ENCODE measurements around the gene TRIM58.

Gene TRIM58

GRCh38 chr1:247857069-247857984, at the start of gene TRIM58:
TSS of gene TRIM58 (plus strand) at chr1:247857187. CDS start at chr1:247857247, 60 bp downstream.
- no peak for DNase-seq

GRCh38 chr1:247812637-247813036, 44.4 kb upstream of the TRIM58 start:
- no peak for DNase-seq

GRCh38 chr1:247822060-247822459, 34.9 kb upstream of the TRIM58 start:
- DNase-seq, result no peak

GRCh38 chr1:247824023-247824422, 33.0 kb upstream of the TRIM58 start, which contains the start of gene OR14A16:
TSS of gene OR14A16 (minus strand) at chr1:247824119. CDS start at chr1:247815729, 8,390 bp downstream.
- no peak for DNase-seq

- no peak for DNase-seq
These were observed 31.6 kb upstream of the TRIM58 start for GRCh38 chr1:247825362-247825761.

GRCh38 chr1:247829656-247830055, 27.3 kb upstream of the TRIM58 start:
- DNase-seq, result no peak

- no peak for DNase-seq
These were observed 23.4 kb upstream of the TRIM58 start for GRCh38 chr1:247833601-247834000.

- DNase-seq, result no peak
These were observed 16.2 kb upstream of the TRIM58 start for GRCh38 chr1:247840818-247841217.

GRCh38 chr1:247841796-247842195, 15.2 kb upstream of the TRIM58 start, which contains the start of gene OR11L1:
TSS of gene OR11L1 (minus strand) at chr1:247841896. CDS start at chr1:247841896, 0 bp downstream.
- DNase-seq, result no peak

- no peak for DNase-seq
These were observed 13.6 kb upstream of the TRIM58 start for GRCh38 chr1:247843411-247843810.

- DNase-seq, result no peak
These were observed 11.8 kb upstream of the TRIM58 start for GRCh38 chr1:247845011-247845692.

GRCh38 chr1:247845693-247846017, 11.3 kb upstream of the TRIM58 start:
- no peak for DNase-seq

- DNase-seq, result no peak
These were observed 8.6 kb upstream of the TRIM58 start for GRCh38 chr1:247848346-247848745.

- no peak for DNase-seq
These were observed 7.4 kb upstream of the TRIM58 start for GRCh38 chr1:247849616-247850015.

- no peak for DNase-seq
These were observed 2.0 kb upstream of the TRIM58 start for GRCh38 chr1:247854899-247855545.

GRCh38 chr1:247855911-247856310, 1.1 kb upstream of the TRIM58 start:
- DNase-seq, result no peak

GRCh38 chr1:247857985-247858619, 1.1 kb downstream of the TRIM58 start:
- DNase-seq, result no peak

- no peak for DNase-seq
These were observed 5.8 kb downstream of the TRIM58 start for GRCh38 chr1:247862756-247863155.

- no peak for DNase-seq
These were observed 7.7 kb downstream of the TRIM58 start for GRCh38 chr1:247864644-247865043.

GRCh38 chr1:247865416-247865815, 8.4 kb downstream of the TRIM58 start:
- no peak for DNase-seq

- DNase-seq, result no peak
These were observed 26.4 kb downstream of the TRIM58 start for GRCh38 chr1:247883346-247883745.

GRCh38 chr1:247884797-247885413, 27.9 kb downstream of the TRIM58 start:
- DNase-seq, result no peak

All from SIG-M5 (cell line).